T follicular helper cell (primary cell): ENCODE data around the gene SCIN.
"Not testable (repeated sequence)": the region's sequence is repeated elsewhere in the genome, so short reads cannot be mapped to it uniquely, and the experiment has no call there.

Experiments
- DNase-seq: peaks from one replicate; pipeline ENCODE4 v3.0.0-alpha.2; 2020; ENCODE audit warnings: low read depth
- total RNA-seq, 2 experiments: gene quantifications; one replicate each; lab custom pipeline; 2026; lab: John Stamatoyannopoulos, UW

Gene SCIN
- 0.09 to 0.30 reads per million in 2 experiments for total RNA-seq

- no peak for DNase-seq
These were observed at the start of gene SCIN for GRCh38 chr7:12570534-12571461. TSS of gene SCIN (plus strand) at chr7:12570720. CDS start at chr7:12570787, 67 bp downstream.

GRCh38 chr7:12524794-12525386 is 45.6 kb upstream of the SCIN start:
- DNase-seq = no peak

- DNase-seq = not testable (repeated sequence)
These were observed 43.8 kb upstream of the SCIN start for GRCh38 chr7:12526693-12527092.

GRCh38 chr7:12527670-12528069 is 42.9 kb upstream of the SCIN start:
- not testable (repeated sequence) for DNase-seq

GRCh38 chr7:12529971-12530710 is 40.4 kb upstream of the SCIN start:
- no peak for DNase-seq

- no peak for DNase-seq
These were observed 38.7 kb upstream of the SCIN start for GRCh38 chr7:12531784-12532183.

- DNase-seq = no peak
These were observed 36.5 kb upstream of the SCIN start for GRCh38 chr7:12534046-12534445.

- no peak for DNase-seq
These were observed 30.8 kb upstream of the SCIN start for GRCh38 chr7:12539681-12540080.

- no peak for DNase-seq
These were observed 29.7 kb upstream of the SCIN start for GRCh38 chr7:12540850-12541249.

- DNase-seq = no peak
These were observed 26.9 kb upstream of the SCIN start for GRCh38 chr7:12543586-12543985.

GRCh38 chr7:12549106-12549505 is 21.4 kb upstream of the SCIN start:
- no peak for DNase-seq

GRCh38 chr7:12550956-12551355 is 19.6 kb upstream of the SCIN start:
- DNase-seq = no peak

GRCh38 chr7:12552876-12553275 is 17.6 kb upstream of the SCIN start:
- DNase-seq = no peak

GRCh38 chr7:12553416-12553815 is 17.1 kb upstream of the SCIN start:
- DNase-seq = no peak

- DNase-seq = no peak
These were observed 16.2 kb upstream of the SCIN start for GRCh38 chr7:12554351-12554750.

- DNase-seq = no peak
These were observed 15.6 kb upstream of the SCIN start for GRCh38 chr7:12554872-12555271.

- not testable (repeated sequence) for DNase-seq
These were observed 14.8 kb upstream of the SCIN start for GRCh38 chr7:12555695-12556094.

GRCh38 chr7:12556139-12556792 is 14.3 kb upstream of the SCIN start:
- DNase-seq = not testable (repeated sequence)

- DNase-seq = no peak
These were observed 13.2 kb upstream of the SCIN start for GRCh38 chr7:12557282-12557681.

GRCh38 chr7:12564996-12565764 is 5.3 kb upstream of the SCIN start:
- DNase-seq = no peak

- no peak for DNase-seq
These were observed 4.6 kb upstream of the SCIN start for GRCh38 chr7:12565873-12566272.
